HL-60/S4 (cell line): ENCODE measurements around the gene MARS1.

Source experiments
- in situ Hi-C: fragments of 300-500 bp; cut with MboI; formaldehyde crosslinking; loops from 2 replicates; pipeline ENCODE4 v1.14.3; 2022; ENCODE audit warnings: low sequenced_read_pairs

Gene MARS1

GRCh38 chr12:57526477-57527126 lies 38.7 kb downstream of the MARS1 start:
- in situ Hi-C loops, result no loop called here

- in situ Hi-C loops, result no loop called here
These were observed 39.3 kb downstream of the MARS1 start for GRCh38 chr12:57527184-57527583.

DNA sequence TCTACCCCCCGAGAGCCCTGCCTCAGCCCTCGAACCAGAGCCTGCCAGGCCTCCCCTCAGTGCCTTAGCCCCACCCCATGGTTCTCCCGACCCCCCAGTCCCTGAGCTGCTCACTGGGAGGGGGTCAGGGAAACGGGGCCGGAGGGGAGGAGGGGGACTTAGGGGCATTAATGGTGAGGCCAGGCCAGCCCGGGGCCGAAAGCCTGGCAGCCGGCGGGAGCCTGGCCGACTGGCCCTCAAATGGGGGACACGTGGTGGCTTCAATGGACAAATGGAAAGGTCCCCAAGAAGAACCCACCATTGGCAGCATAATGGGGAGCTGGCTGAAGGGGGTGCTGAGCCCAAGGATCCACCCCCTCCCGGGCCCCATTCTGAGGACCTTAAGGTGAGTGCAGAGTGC lies 40.3 kb downstream of the MARS1 start:
- in situ Hi-C loops, result no loop called here

DNA sequence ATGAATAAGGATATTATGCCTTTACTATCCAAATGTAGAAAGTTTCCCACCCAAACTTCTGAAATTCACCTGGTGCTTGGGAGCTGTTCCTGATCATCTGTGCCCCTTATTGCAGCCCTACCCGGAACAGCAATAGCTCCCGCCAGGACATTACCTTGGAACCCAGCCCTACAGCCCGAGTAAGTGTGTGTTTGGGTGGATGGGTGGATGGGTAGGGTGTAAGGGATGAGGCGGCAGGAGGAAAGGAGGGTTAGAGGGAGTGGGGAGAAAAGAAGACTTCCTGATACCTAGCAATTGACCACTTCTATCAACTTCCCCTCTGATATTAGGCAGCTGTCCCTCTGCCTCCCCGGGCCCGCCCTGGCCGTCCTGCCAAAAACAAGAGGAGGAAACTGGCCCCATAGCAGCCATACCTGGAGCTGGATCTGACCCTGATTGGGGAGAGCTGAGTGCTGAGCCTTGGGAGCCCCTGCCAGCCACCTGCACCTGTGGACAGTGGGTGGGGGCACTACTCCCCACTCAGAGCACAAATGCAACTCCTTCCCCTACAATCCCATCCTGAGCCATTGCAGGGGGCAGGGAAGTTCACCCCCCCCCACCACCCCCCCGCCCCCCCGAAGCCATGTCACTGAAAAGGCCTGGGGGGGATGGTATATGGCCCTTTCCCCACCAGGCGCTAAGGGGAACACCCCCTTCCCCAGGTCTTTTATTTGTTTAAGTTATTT lies 41.1 kb downstream of the MARS1 start:
- in situ Hi-C loops, result no loop called here

- in situ Hi-C loops, result no loop called here
These were observed 42.0 kb downstream of the MARS1 start for GRCh38 chr12:57529831-57530230.

- in situ Hi-C loops, result no loop called here
These were observed 42.7 kb downstream of the MARS1 start for GRCh38 chr12:57530396-57531142.

GRCh38 chr12:57531836-57532235 lies 44.0 kb downstream of the MARS1 start:
- in situ Hi-C loops, result no loop called here

DNA sequence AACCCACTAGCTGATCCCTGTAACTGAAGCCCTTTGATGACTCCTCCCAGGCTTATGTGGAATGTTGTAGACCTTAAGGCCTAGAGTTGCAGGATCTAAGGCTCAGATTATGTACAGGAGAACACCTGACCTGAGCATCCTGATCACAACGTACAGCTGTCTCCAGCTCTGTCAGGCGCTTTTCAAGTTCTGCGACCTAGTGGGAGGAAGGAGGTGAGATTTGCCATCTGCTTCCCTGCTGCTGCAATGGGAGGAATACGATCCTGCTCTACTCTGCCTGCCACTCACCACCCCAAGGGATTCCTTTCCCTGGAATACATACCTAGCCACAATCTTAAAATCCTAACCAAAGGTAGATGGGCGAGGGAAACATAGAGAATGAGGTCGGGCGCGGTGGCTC lies 45.2 kb downstream of the MARS1 start:
- in situ Hi-C loops, result no loop called here

- in situ Hi-C loops, result no loop called here
These were observed 46.4 kb downstream of the MARS1 start for GRCh38 chr12:57534250-57534649.

- in situ Hi-C loops, result no loop called here
These were observed 47.2 kb downstream of the MARS1 start for GRCh38 chr12:57534991-57535543.

DNA sequence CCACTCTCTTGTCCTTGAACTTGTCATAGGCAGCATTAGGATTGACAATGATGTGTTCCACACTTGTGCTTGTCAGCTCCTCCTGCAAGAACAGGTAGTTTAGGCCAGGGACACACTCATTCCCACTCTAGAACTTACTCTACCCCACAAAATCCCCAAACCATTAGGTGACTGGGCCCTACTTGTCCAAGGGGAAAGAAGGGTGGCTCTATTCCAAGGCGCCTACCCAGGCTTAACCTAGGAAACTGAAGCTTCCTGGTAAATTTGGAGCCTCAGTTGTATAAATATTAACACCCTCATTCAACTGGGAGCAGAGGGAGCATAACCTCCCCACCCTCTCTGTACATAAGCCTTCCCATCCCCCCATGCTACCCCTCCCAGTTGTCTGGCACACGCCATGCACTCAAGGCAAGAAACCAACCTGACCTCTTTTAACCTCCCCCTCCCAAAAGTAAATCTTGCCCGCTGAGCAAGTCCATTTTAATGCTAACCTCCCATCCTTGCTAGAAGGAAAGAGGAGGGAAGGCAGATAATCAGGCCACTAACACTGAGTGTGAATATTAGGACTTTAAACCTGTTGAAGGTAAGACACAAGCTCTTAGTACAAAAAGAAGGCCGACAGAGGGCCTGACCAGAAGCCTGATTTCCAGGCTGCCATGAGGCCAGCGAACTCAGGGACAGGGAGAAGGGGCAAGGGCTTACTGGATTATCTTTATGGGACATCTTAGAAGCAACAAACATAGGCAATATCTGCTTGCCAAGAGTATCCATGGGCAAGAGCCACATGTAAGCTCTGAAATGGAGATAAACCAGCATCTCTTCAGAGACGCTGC lies 48.1 kb downstream of the MARS1 start:
- in situ Hi-C loops, result no loop called here

DNA sequence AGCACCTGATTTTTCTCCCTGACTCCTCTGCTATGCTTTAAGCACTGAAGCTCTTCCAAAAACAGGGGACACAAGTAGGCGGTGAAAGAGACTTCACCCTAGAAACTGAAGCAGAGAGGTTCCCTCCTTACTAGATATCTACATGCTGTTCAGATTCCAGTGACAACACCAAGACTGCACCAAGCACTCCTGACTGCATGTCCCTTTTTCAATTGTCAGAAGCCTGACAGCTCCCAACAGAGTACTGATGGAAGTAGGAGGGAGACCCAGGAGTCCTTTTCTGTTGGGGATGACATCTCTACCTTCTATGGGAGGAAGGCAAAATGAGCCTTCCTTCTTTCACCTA lies 48.7 kb downstream of the MARS1 start:
- in situ Hi-C loops, result no loop called here

DNA sequence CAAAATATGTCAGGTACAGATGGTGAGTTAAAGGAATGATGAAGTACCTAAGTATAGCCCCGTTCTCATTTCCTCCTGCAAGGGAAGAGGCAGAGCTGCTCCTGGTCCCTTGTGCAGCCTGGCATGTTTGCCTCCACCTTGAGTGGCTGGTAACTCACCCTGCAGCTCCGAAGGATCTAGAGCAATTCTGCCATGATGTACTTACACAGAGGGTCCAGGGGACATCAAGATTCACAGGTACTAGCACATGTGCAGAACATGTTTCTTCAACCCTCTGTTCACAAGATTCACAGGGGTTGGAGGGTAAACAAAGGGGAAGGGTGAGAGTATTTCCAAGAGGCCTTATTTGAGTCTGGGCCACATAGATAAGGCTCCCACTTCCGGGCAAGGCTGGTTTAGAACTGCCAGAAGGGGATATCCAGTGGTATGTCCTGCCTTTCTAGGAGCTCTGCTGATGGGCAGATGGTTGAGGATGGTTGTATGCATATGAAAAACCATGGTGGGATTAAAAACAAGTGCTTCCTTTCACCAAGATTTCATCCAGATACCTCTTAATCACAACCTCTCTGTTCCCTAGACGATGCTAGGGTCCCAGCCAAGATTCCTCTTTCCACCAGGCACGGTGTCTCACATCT lies 51.4 kb downstream of the MARS1 start:
- in situ Hi-C loops, result no loop called here

GRCh38 chr12:57541001-57541400 lies 53.1 kb downstream of the MARS1 start:
- in situ Hi-C loops, result no loop called here

DNA sequence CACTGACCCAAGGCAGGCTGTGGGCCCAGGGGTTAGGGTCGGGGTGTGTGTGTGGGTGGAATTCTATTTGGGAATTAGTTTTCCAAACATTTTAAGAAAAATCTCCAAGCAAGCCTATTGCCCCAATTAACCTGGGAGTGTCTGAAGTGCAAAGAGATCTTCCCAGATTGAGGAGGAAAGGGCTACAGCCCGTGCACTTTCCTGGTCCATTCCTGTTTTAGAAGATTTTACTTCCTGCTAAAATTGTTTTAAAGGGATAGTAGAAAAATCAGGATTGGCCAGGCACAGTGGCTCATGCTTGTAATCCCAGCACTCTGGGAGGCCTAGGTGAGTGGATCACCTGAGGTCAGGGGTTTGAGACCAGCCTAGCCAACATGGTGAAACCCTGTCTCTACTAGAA lies 53.8 kb downstream of the MARS1 start:
- in situ Hi-C loops, result no loop called here

- in situ Hi-C loops, result no loop called here
These were observed 55.7 kb downstream of the MARS1 start for GRCh38 chr12:57543581-57543980.

GRCh38 chr12:57545809-57546437 lies 58.1 kb downstream of the MARS1 start:
- in situ Hi-C loops, result no loop called here

DNA sequence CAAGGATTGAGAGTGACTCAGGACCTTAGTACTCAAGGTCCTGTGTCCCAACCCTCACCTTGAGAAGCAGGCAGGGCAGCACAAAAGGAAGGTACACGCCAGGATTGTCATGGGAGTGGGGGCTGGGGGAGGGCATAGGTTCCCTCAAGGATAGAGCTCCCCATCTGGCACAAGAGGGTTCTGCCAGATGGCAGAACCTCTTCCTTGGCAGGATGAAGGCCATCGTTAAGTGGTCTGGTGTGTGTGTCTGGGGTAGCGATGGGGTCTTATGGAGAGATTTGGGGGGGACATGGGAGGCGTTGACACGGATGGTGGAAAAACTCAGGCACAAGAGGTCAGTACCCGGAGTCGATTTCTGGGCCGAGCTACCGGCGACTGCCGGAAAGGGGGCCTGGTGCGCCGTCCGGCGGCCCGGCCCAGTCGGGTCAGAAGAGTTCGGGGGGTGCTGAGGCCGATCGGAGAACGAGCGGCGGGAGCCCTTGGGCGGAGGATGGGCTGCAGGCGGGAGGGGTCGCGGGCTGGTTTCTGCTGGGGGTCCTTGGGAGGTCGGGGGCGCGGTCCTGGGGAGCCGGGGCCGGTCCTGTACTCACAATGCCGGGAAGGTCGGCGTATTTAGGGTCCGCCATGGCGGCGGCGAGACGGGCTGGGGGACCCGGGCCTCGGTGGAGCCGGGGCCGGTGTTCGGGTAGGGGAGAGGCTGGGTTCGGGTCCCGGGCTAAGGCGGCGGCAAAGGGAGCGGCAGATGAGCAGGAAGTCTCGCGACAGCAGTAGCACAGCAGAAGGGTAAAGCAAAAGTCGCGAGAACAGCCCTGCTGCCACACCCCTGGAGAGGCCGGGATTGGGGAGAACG lies 58.8 kb downstream of the MARS1 start, which contains the start of gene DCTN2:
DCTN2 (minus strand) TSS at position 755 of the 850 bp plus-strand sequence; CDS start at position 626, 129 bp downstream.
- in situ Hi-C loops, result no loop called here
